ENCODE results near the gene TMEM91. TPM values are rescaled to one million over a fixed set of nuclear protein-coding genes. Genes with fewer than 3 reads are reported as not detected.

TMEM91 gene
- total and polyA plus RNA-seq, 2 donors (not counting 1 experiment from before 2014, with no cell fraction given): 6.3 to 7.1 TPM

GRCh38 chr19:41395355-41395754 is 19.0 kb downstream of the TMEM91 start:
- DNase-seq (no peak), ATAC-seq (ENCODE audit: low read depth) (no peak)
- Histone ChIP-seq H2AFZ (ENCODE audit: insufficient read depth, low read depth, low read length, poor library complexity, severe bottlenecking) (no peak overlapping the region), H4K20me1 (ENCODE audit: control insufficient read depth, insufficient read depth, low read length, poor library complexity, severe bottlenecking) (no peaks in the 10 kb centered on the region), H3K27me3 (replicated peaks in 1 of 4; ENCODE audit: control extremely low read depth in 1 of 4, control insufficient read depth in 3 of 4, insufficient read depth in 4 of 4, low read length in 3 of 4) (no peaks in the 10 kb centered on the region), H3K9ac (ENCODE audit: low read length) (no peak overlapping the region), H3K27ac (ENCODE audit: low read length in 2 of 2) (no peak overlapping the region), H3K4me3 (ENCODE audit: control extremely low read depth in 1 of 5, extremely low read depth in 1 of 5, insufficient read depth in 1 of 5, low read depth in 2 of 5, low read length in 4 of 5) (no peak overlapping the region), H3K4me2 (replicated peaks; ENCODE audit: low read depth, low read length, poor library complexity, severe bottlenecking) (no peak overlapping the region), H3K9me3 (ENCODE audit: control extremely low read depth in 1 of 3, control insufficient read depth in 2 of 3, insufficient read depth in 1 of 3, low read length in 2 of 3) (no peaks in the 10 kb centered on the region), H3K79me2 (ENCODE audit: control insufficient read depth, insufficient read depth, low read length) (peaks cover 59% of the 10 kb centered on the region), H3K36me3 (replicated peaks in 1 of 2; ENCODE audit: control extremely low read depth in 1 of 2, control insufficient read depth in 1 of 2, extremely low read depth in 1 of 2, insufficient read depth in 2 of 2, low read length in 1 of 2) (peaks cover 0 to 24% of the 10 kb centered on the region in 2 experiments), H3K4me1 (ENCODE audit: control insufficient read depth in 2 of 2, insufficient read depth in 2 of 2, low read length in 2 of 2) (peaks cover 27 to 28% of the 10 kb centered on the region in 2 donors)
- Mint-ChIP-seq H3K9me3 (ENCODE audit: insufficient read depth) (no peaks in the 10 kb centered on the region), H3K27ac (peak overlapping the region; percentile 22), H3K4me3 (peak overlapping the region; percentile 80), H3K4me1 (peaks cover 40% of the 10 kb centered on the region), H3K27me3 (no peaks in the 10 kb centered on the region)
- intact Hi-C loops (cut with micrococcal nuclease): loop anchor here (5.0 kb wide), 1 partner anchor 678 kb away; the partner anchor contains the start of genes COQ8B and ITPKC
- ChIA-PET CTCF (no interaction called here), POLR2A (interaction anchor here (0.8 kb wide), 1 partner anchor 31 kb away, joined by 3 read pairs; the partner anchor contains the start of gene B9D2)
- 79% methylated on average over 6 of the region's 6 CpGs for WGBS (ENCODE audit: insufficient coverage)
- TF ChIP-seq EZH2 (IDR thresholded peaks at IDR 0.05; ENCODE audit: borderline replicate concordance, insufficient read depth, low read depth, low read length, poor library complexity, severe bottlenecking): no peak
- TF ChIP-seq, protein P1, sequence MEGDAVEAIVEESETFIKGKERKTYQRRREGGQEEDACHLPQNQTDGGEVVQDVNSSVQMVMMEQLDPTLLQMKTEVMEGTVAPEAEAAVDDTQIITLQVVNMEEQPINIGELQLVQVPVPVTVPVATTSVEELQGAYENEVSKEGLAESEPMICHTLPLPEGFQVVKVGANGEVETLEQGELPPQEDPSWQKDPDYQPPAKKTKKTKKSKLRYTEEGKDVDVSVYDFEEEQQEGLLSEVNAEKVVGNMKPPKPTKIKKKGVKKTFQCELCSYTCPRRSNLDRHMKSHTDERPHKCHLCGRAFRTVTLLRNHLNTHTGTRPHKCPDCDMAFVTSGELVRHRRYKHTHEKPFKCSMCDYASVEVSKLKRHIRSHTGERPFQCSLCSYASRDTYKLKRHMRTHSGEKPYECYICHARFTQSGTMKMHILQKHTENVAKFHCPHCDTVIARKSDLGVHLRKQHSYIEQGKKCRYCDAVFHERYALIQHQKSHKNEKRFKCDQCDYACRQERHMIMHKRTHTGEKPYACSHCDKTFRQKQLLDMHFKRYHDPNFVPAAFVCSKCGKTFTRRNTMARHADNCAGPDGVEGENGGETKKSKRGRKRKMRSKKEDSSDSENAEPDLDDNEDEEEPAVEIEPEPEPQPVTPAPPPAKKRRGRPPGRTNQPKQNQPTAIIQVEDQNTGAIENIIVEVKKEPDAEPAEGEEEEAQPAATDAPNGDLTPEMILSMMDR (IDR thresholded peaks at IDR 0.05): no peak

Measured in B cell (primary cell).